ENCODE measurements around the gene EPG5. TPM values are rescaled to one million over a fixed set of nuclear protein-coding genes. Genes with fewer than 3 reads are reported as not detected.
A peak's percentile ranks its signal among the peaks of the same experiment; 100 is the strongest.

The EPG5 gene
- total RNA-seq (10 to 100 TPM; 16.7 to 26.3 (median 21.0) TPM), polyA plus RNA-seq (1 to 10 TPM; 6.5 to 6.9 TPM)
- long read RNA-seq, donor 1, partial matches to known transcripts: 3 of 4 reads
- long read RNA-seq, donor 1, other reads (novel, unspliced or antisense): 1 of 4 reads
- long read RNA-seq, donor 2, partial matches to known transcripts: 3 of 3 reads
- long read RNA-seq, donor 2, other reads (novel, unspliced or antisense): 0 of 3 reads
- long read RNA-seq, donor 3, partial matches to known transcripts: 11 of 20 reads
- long read RNA-seq, donor 3, other reads (novel, unspliced or antisense): 9 of 20 reads

GRCh38 chr18:45967007-45967706, at the start of gene EPG5:
EPG5 (minus strand) TSS chr18:45967329; CDS start chr18:45967239, 90 bp downstream.
- no peaks in the 10 kb centered on the region for H3K27me3 ChIP-seq
- TF ChIP-seq CTCF (IDR thresholded peaks at IDR 0.05): no peak
- DNase-seq (peak; percentile 94 to 96), ATAC-seq (peak; percentile 99 to 100 (median 100))
- WGBS, 2 donors: 1% methylated on average over 50 of the region's 50 CpGs
- no peaks in the 10 kb centered on the region for H3K9me3 ChIP-seq
- peaks cover 0 to 15% (median 0%) of the 10 kb centered on the region in 9 donors for H3K36me3 ChIP-seq
- intact Hi-C loops (cut with DNase I): loop anchor here in 4 of 10 donors (5.0 to 10.0 kb wide), 2 partner anchors 105 to 108 kb away; partner anchors contain the start of gene PSTPIP2 (in 4 of the 4)
- peak within 1 kb of the TSS; percentile 54 to 99 (median 82) for H3K4me3 ChIP-seq
- H3K4me1 ChIP-seq: peaks cover 0 to 40% (median 29%) of the 10 kb centered on the region in 9 donors
- H3K27ac ChIP-seq: peak within 1 kb of the TSS in 9 of 10 donors; percentile 57 to 83 (median 71)

GRCh38 chr18:46013484-46014189, 46.5 kb upstream of the EPG5 start:
- Histone ChIP-seq H3K27ac (no peak overlapping the region), H3K4me1 (peaks cover 0 to 34% (median 0%) of the 10 kb centered on the region in 9 donors), H3K36me3 (peaks cover 0 to 5% (median 0%) of the 10 kb centered on the region in 9 donors), H3K9me3 (peaks cover 0 to 6% (median 0%) of the 10 kb centered on the region in 11 donors), H3K4me3 (no peak overlapping the region), H3K27me3 (no peaks in the 10 kb centered on the region)
- DNase-seq (no peak), ATAC-seq (no peak)
- intact Hi-C loops (cut with DNase I): loop anchor here in 1 of 10 donors (5.0 kb wide), 1 partner anchor 59 kb away; the partner anchor contains the start of gene PSTPIP2
- no peak for TF ChIP-seq CTCF (IDR thresholded peaks at IDR 0.05)
- 72 to 79% methylated on average over 5 of the region's 5 CpGs for WGBS, 2 donors

GRCh38 chr18:46010676-46011075, 43.5 kb upstream of the EPG5 start:
- Histone ChIP-seq H3K9me3 (no peaks in the 10 kb centered on the region), H3K36me3 (peaks cover 0 to 11% (median 0%) of the 10 kb centered on the region in 9 donors), H3K27me3 (no peaks in the 10 kb centered on the region), H3K27ac (peak overlapping the region in 1 of 10 donors; percentile 87), H3K4me3 (no peak overlapping the region), H3K4me1 (peaks cover 0 to 41% (median 0%) of the 10 kb centered on the region in 9 donors)
- peak in 1 of 2 donors; percentile 6 for DNase-seq
- 85 to 94% methylated on average over 4 of the region's 4 CpGs for WGBS, 2 donors
- intact Hi-C loops (cut with DNase I): loop anchor here in 1 of 10 donors (5.0 kb wide), 1 partner anchor 62 kb away; the partner anchor contains the start of gene PSTPIP2
- peak in 1 of 8 donors; percentile 37 for ATAC-seq
- TF ChIP-seq CTCF (IDR thresholded peaks at IDR 0.05): no peak

- Histone ChIP-seq H3K36me3 (peaks cover 0 to 11% (median 0%) of the 10 kb centered on the region in 9 donors), H3K27ac (peak overlapping the region in 1 of 10 donors; percentile 87), H3K9me3 (no peaks in the 10 kb centered on the region), H3K27me3 (no peaks in the 10 kb centered on the region), H3K4me3 (no peak overlapping the region), H3K4me1 (peaks cover 0 to 41% (median 0%) of the 10 kb centered on the region in 9 donors)
- intact Hi-C loops (cut with DNase I): loop anchor here in 1 of 10 donors (5.0 kb wide), 1 partner anchor 62 kb away; the partner anchor contains the start of gene PSTPIP2
- no peak for TF ChIP-seq CTCF (IDR thresholded peaks at IDR 0.05)
- DNase-seq: no peak
- no peak for ATAC-seq
- 85 to 93% methylated on average over 4 of the region's 4 CpGs for WGBS, 2 donors
These were observed 42.9 kb upstream of the EPG5 start for GRCh38 chr18:46010050-46010449.

Data from heart right ventricle (tissue), 16 donors.